ENCODE measurements around the gene HIVEP3.

- TF ChIP-seq TAF1 (IDR thresholded peaks at IDR 0.05; ENCODE audit: low read depth, low read length) (no peak), POLR2A (IDR thresholded peaks at IDR 0.05; ENCODE audit: low read depth, low read length) (no peak), POLR2AphosphoS5 (IDR thresholded peaks at IDR 0.05; ENCODE audit: low read depth, low read length) (no peak), SPI1 (IDR thresholded peaks at IDR 0.05; ENCODE audit: low read depth, low read length) (no peak), PAX5 (IDR thresholded peaks at IDR 0.05; ENCODE audit: insufficient read depth, low read length, severe bottlenecking) (no peak)
These were observed 291.9 kb downstream of the HIVEP3 start for GRCh38 chr1:41626616-41627375.

Measured in GM12891 (cell line).